ENCODE results near the gene RBM4. TPM values are rescaled to one million over a fixed set of nuclear protein-coding genes. Genes with fewer than 3 reads are reported as not detected.

Gene RBM4
- total RNA-seq, 4 donors from 2014 or later: 66.5 to 193 (median 68.8) TPM

GRCh38 chr11:66653123-66653522, 14.6 kb downstream of the RBM4 start:
- WGBS, 2 donors (ENCODE audit: low coverage in 1 of 2): 90 to 100% methylated on average over 2 to 6 of the region's 6 CpGs
- TF ChIP-seq POLR2AphosphoS5 (IDR thresholded peaks at IDR 0.05) (no peak), POLR2A (IDR thresholded peaks at IDR 0.05) (no peak), EP300 (IDR thresholded peaks at IDR 0.05; ENCODE audit: low read depth) (no peak)
- TF ChIP-seq, protein P1, sequence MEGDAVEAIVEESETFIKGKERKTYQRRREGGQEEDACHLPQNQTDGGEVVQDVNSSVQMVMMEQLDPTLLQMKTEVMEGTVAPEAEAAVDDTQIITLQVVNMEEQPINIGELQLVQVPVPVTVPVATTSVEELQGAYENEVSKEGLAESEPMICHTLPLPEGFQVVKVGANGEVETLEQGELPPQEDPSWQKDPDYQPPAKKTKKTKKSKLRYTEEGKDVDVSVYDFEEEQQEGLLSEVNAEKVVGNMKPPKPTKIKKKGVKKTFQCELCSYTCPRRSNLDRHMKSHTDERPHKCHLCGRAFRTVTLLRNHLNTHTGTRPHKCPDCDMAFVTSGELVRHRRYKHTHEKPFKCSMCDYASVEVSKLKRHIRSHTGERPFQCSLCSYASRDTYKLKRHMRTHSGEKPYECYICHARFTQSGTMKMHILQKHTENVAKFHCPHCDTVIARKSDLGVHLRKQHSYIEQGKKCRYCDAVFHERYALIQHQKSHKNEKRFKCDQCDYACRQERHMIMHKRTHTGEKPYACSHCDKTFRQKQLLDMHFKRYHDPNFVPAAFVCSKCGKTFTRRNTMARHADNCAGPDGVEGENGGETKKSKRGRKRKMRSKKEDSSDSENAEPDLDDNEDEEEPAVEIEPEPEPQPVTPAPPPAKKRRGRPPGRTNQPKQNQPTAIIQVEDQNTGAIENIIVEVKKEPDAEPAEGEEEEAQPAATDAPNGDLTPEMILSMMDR (IDR thresholded peaks at IDR 0.05): no peak
- no peaks in the 10 kb centered on the region for H3K4me1 ChIP-seq
- no peaks in the 10 kb centered on the region for H3K27me3 ChIP-seq
- intact Hi-C loops (cut with DNase I; ENCODE audit: low total_unique reads): loop anchor here (2.0 kb wide), 1 partner anchor 24 kb away; no protein-coding TSS in a partner anchor
- no peak overlapping the region for H3K27ac ChIP-seq
- in situ Hi-C loops (cut with MboI; ENCODE audit: low pct_ligation_motif_present in 1 of 4, low pct_unique_long_range_greater_than_20kb in 1 of 4, low sequenced_read_pairs in 3 of 4): no loop called here
- H3K4me3 ChIP-seq: no peak overlapping the region
- H3K9me3 ChIP-seq: no peaks in the 10 kb centered on the region
- H3K36me3 ChIP-seq: peaks cover 0 to 27% (median 1%) of the 10 kb centered on the region in 4 donors
- DNase-seq: no peak

DNA sequence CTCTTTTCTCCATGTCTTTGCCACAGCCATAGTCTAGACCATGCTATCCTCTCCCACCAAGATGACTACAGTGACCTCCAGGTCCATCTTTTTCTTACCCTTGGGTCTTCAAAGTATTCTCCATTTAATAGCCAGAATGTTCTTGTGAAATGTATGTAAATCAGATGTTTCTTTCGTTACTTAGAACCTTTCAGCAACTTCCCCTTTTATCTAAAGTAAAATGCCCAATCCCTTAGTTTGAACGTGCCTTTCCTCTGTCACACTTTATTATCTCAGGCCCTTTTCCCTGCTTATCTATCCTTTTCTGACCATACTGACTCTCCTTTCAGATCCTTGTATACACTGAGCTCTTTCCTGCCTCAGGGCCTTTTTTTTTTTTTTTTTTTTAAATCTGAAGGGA, 21.3 kb downstream of the RBM4 start:
- TF ChIP-seq POLR2A (IDR thresholded peaks at IDR 0.05) (no peak), POLR2AphosphoS5 (IDR thresholded peaks at IDR 0.05) (no peak), EP300 (IDR thresholded peaks at IDR 0.05; ENCODE audit: low read depth) (no peak)
- TF ChIP-seq, protein P1 (IDR thresholded peaks at IDR 0.05): no peak
- WGBS, 2 donors (ENCODE audit: low coverage in 1 of 2): 67 to 78% methylated on average over 2 of the region's 2 CpGs
- intact Hi-C loops (cut with DNase I; ENCODE audit: low total_unique reads): no loop called here

GRCh38 chr11:66663741-66664296, 25.3 kb downstream of the RBM4 start:
- whole genome bisulfite sequencing, 2 donors (ENCODE audit: low coverage in 1 of 2): 100% methylated on average over 1 of the region's 1 CpG

More for the DNA sequence above, 21.3 kb downstream of the RBM4 start:
- Histone ChIP-seq H3K9me3 (no peaks in the 10 kb centered on the region), H3K36me3 (peaks cover 0 to 19% (median 4%) of the 10 kb centered on the region in 4 donors), H3K27ac (no peak overlapping the region), H3K4me3 (no peak overlapping the region), H3K27me3 (no peaks in the 10 kb centered on the region), H3K4me1 (no peaks in the 10 kb centered on the region)
- DNase-seq: no peak
- in situ Hi-C loops (cut with MboI; ENCODE audit: low pct_ligation_motif_present in 1 of 4, low pct_unique_long_range_greater_than_20kb in 1 of 4, low sequenced_read_pairs in 3 of 4): no loop called here

GRCh38 chr11:66665369-66665768, 26.9 kb downstream of the RBM4 start:
- intact Hi-C loops (cut with DNase I; ENCODE audit: low total_unique reads): no loop called here
- no peak overlapping the region for H3K4me3 ChIP-seq
- no peaks in the 10 kb centered on the region for H3K27me3 ChIP-seq
- in situ Hi-C loops (cut with MboI; ENCODE audit: low pct_ligation_motif_present in 1 of 4, low pct_unique_long_range_greater_than_20kb in 1 of 4, low sequenced_read_pairs in 3 of 4): no loop called here
- DNase-seq: no peak
- TF ChIP-seq, protein P1 (IDR thresholded peaks at IDR 0.05): no peak
- TF ChIP-seq POLR2AphosphoS5 (IDR thresholded peaks at IDR 0.05) (no peak), EP300 (IDR thresholded peaks at IDR 0.05; ENCODE audit: low read depth) (no peak)
- H3K36me3 ChIP-seq: peaks cover 0 to 53% (median 17%) of the 10 kb centered on the region in 4 donors
- H3K9me3 ChIP-seq: no peaks in the 10 kb centered on the region
- H3K4me1 ChIP-seq: peaks cover 0 to 10% (median 0%) of the 10 kb centered on the region in 4 donors
- 91 to 95% methylated on average over 4 to 11 of the region's 11 CpGs for WGBS, 2 donors (ENCODE audit: low coverage in 1 of 2)
- no peak overlapping the region for H3K27ac ChIP-seq

More at GRCh38 chr11:66663741-66664296, 25.3 kb downstream of the RBM4 start:
- no peaks in the 10 kb centered on the region for H3K9me3 ChIP-seq
- no peaks in the 10 kb centered on the region for H3K27me3 ChIP-seq
- TF ChIP-seq EP300 (IDR thresholded peaks at IDR 0.05; ENCODE audit: low read depth) (no peak), POLR2AphosphoS5 (IDR thresholded peaks at IDR 0.05) (no peak), POLR2A (IDR thresholded peaks at IDR 0.05) (no peak)
- TF ChIP-seq, protein P1 (IDR thresholded peaks at IDR 0.05): no peak
- no peak for DNase-seq
- no peak overlapping the region for H3K27ac ChIP-seq
- H3K4me3 ChIP-seq: no peak overlapping the region
- peaks cover 0 to 52% (median 17%) of the 10 kb centered on the region in 4 donors for H3K36me3 ChIP-seq
- in situ Hi-C loops (cut with MboI; ENCODE audit: low pct_ligation_motif_present in 1 of 4, low pct_unique_long_range_greater_than_20kb in 1 of 4, low sequenced_read_pairs in 3 of 4) (no loop called here), intact Hi-C loops (cut with DNase I; ENCODE audit: low total_unique reads) (no loop called here)
- H3K4me1 ChIP-seq: peaks cover 0 to 10% (median 0%) of the 10 kb centered on the region in 4 donors

All from transverse colon (tissue), 4 donors.